IMR-90 (cell line): ENCODE results near the gene BAIAP2L1. TPM values are rescaled to one million over a fixed set of nuclear protein-coding genes. Genes with fewer than 3 reads are reported as not detected.

Source experiments
- ATAC-seq: fragments of 200-7000 bp; cut with Tn5 transposase; 2 replicates; pipeline ENCODE4 v1.9.1; 2020; ENCODE audit warnings: low read depth, mild to moderate bottlenecking, moderate library complexity
- BruUV-seq: library from RNA; stranded (reverse); fragments of 400-500 nt; replicated peaks from 2 replicates; lab custom pipeline; 2021; lab: Mats Ljungman, UMichigan
- CTCF ChIA-PET: fragments of 300-600 bp; formaldehyde crosslinking; extraction: SDS; loops from one replicate; lab custom pipeline; 2021; ENCODE audit warnings: antibody characterized with exemption; lab: Yijun Ruan, JAX
- POLR2A ChIA-PET: fragments of 300-600 bp; sonication (Branson Sonifier 250); formaldehyde crosslinking; loops from one replicate; lab custom pipeline; 2022; ENCODE audit warnings: antibody characterized with exemption; ENCODE audit not compliant: unreplicated experiment; lab: Charles Lee
- DNase-seq: peaks from one replicate; pipeline ENCODE4 v3.0.0; 2013
- H2AFZ ChIP-seq: replicated peaks from 2 replicates; pipeline ENCODE3; 2013; ENCODE audit warnings: low read length, mild to moderate bottlenecking; ENCODE audit not compliant: poor library complexity
- H2AK5ac ChIP-seq: 2 replicates; pipeline ENCODE4 v1.6.1; 2013; ENCODE audit warnings: low read depth, low read length, inconsistent platforms
- H2AK9ac ChIP-seq: replicated peaks from 2 replicates; pipeline ENCODE3; 2013; ENCODE audit warnings: mild to moderate bottlenecking, low read depth, low read length, moderate library complexity; ENCODE audit not compliant: poor library complexity
- H2BK120ac ChIP-seq: 2 replicates; pipeline ENCODE4 v1.6.1; 2013; ENCODE audit warnings: low read depth, low read length, inconsistent platforms
- H2BK15ac ChIP-seq: 3 replicates; pipeline ENCODE4 v1.6.1; 2013; ENCODE audit warnings: low read depth, low read length, inconsistent platforms
- H2BK20ac ChIP-seq: 2 replicates; pipeline ENCODE4 v1.6.1; 2013; ENCODE audit warnings: low read depth, mild to moderate bottlenecking, inconsistent platforms, low read length, moderate library complexity
- H2BK5ac ChIP-seq: 2 replicates; pipeline ENCODE4 v1.6.1; 2013; ENCODE audit warnings: mild to moderate bottlenecking, low read depth, low read length, inconsistent platforms; ENCODE audit not compliant: poor library complexity, severe bottlenecking
- H3K14ac ChIP-seq: replicated peaks from 2 replicates; pipeline ENCODE4 v1.6.1; 2013; ENCODE audit warnings: low read depth, low read length, inconsistent platforms
- H3K18ac ChIP-seq: 2 replicates; pipeline ENCODE4 v1.6.1; 2013; ENCODE audit warnings: low read depth, low read length, control low read depth
- H3K23ac ChIP-seq: 2 replicates; pipeline ENCODE4 v1.6.1; 2013; ENCODE audit warnings: low read depth, low read length, inconsistent platforms
- H3K27ac ChIP-seq: 2 replicates; pipeline ENCODE4 v1.5.1; 2013; ENCODE audit warnings: mild to moderate bottlenecking, control low read depth, low read length; ENCODE audit not compliant: insufficient read depth
- H3K27me3 ChIP-seq: 2 replicates; pipeline ENCODE4 v1.6.1; 2013; ENCODE audit warnings: low read length; ENCODE audit not compliant: control insufficient read depth, insufficient read depth
- H3K36me3 ChIP-seq: 2 replicates; pipeline ENCODE4 v1.6.1; 2013; ENCODE audit warnings: low read length, mixed read lengths; ENCODE audit not compliant: control insufficient read depth, insufficient read depth
- H3K4ac ChIP-seq: 2 replicates; pipeline ENCODE4 v1.6.1; 2013; ENCODE audit warnings: low read depth, low read length, inconsistent platforms
- H3K4me1 ChIP-seq: 2 replicates; pipeline ENCODE4 v1.6.1; 2013; ENCODE audit warnings: low read length, mixed read lengths; ENCODE audit not compliant: control insufficient read depth, insufficient read depth
- H3K4me2 ChIP-seq: 2 replicates; pipeline ENCODE4 v1.6.1; 2013; ENCODE audit warnings: low read depth, mild to moderate bottlenecking, control low read depth, low read length, moderate library complexity
- H3K4me3 ChIP-seq: 2 replicates; pipeline ENCODE4 v1.5.1; 2013; ENCODE audit warnings: low read depth, mild to moderate bottlenecking, control low read depth, low read length, moderate library complexity; ENCODE audit not compliant: insufficient read depth
- H3K56ac ChIP-seq: 2 replicates; pipeline ENCODE4 v1.6.1; 2013; ENCODE audit warnings: low read length, inconsistent platforms; ENCODE audit not compliant: insufficient read depth; ENCODE audit errors: extremely low read depth
- H3K79me1 ChIP-seq, 2 experiments: 2 replicates each; pipeline ENCODE4 v1.6.1; 2013; ENCODE audit warnings: low read length in 2 of 2, inconsistent platforms in 1 of 2, low read depth in 1 of 2
- H3K9ac ChIP-seq: 2 replicates; pipeline ENCODE4 v1.6.1; 2013; ENCODE audit warnings: low read depth, low read length, control low read depth
- H3K9me1 ChIP-seq: 2 replicates; pipeline ENCODE4 v1.6.1; 2013; ENCODE audit warnings: low read length, inconsistent platforms; ENCODE audit not compliant: insufficient read depth
- H3K9me3 ChIP-seq: 2 replicates; pipeline ENCODE4 v1.6.1; 2013; ENCODE audit warnings: low read length; ENCODE audit not compliant: control insufficient read depth, insufficient read depth
- H4K20me1 ChIP-seq: 2 replicates; pipeline ENCODE4 v1.6.1; 2013; ENCODE audit warnings: low read length, inconsistent platforms; ENCODE audit not compliant: insufficient read depth
- H4K5ac ChIP-seq: 2 replicates; pipeline ENCODE4 v1.6.1; 2013; ENCODE audit warnings: mild to moderate bottlenecking, low read depth, low read length, control low read depth
- H4K8ac ChIP-seq, 2 experiments: 2 replicates each; pipeline ENCODE4 v1.6.1; 2013; ENCODE audit warnings: low read depth in 2 of 2, low read length in 2 of 2, control low read depth in 1 of 2, inconsistent platforms in 1 of 2
- H4K91ac ChIP-seq: 2 replicates; pipeline ENCODE4 v1.6.1; 2013; ENCODE audit warnings: low read depth, low read length, inconsistent platforms; ENCODE audit not compliant: insufficient read depth
- BHLHE40 ChIP-seq: fragments of 150-350 bp; IDR thresholded peaks from 2 replicates; pipeline ENCODE4 v1.6.1; 2016; ENCODE audit warnings: mild to moderate bottlenecking, low read depth, low read length
- CEBPB ChIP-seq: IDR thresholded peaks from 2 replicates; pipeline ENCODE4 v1.6.1; 2012; ENCODE audit warnings: low read depth, low read length, improper control_type of control experiment
- FOS ChIP-seq: fragments of 150-350 bp; IDR thresholded peaks from 2 replicates; pipeline ENCODE4 v1.6.1; 2016; ENCODE audit warnings: low read depth, low read length
- WGBS, 2 experiments: methylation state at CpG; one replicate each; pipeline versions ENCODE4 v1.1.5 to v1.1.7; 2013; ENCODE audit warnings: missing lambda C conversion rate in 2 of 2; ENCODE audit not compliant: insufficient read length in 1 of 2; ENCODE audit errors: extremely low coverage in 2 of 2; 5-methylcytosine and 5-hydroxymethylcytosine counted together
- dilution Hi-C: fragments of 300-500 bp; cut with HindIII; formaldehyde crosslinking; loops from one replicate; pipeline ENCODE4 v1.14.3; 2018; ENCODE audit warnings: low sequenced_read_pairs; ENCODE audit not compliant: unreplicated experiment
- in situ Hi-C: fragments of 300-500 bp; cut with MboI; formaldehyde crosslinking; loops from 3 replicates; pipeline ENCODE4 v1.14.3; 2019; ENCODE audit warnings: low sequenced_read_pairs, inconsistent platforms, mixed read lengths
- intact Hi-C: fragments of 100-400 bp; cut with micrococcal nuclease; formaldehyde crosslinking; loops from 2 replicates; pipeline ENCODE4 v1.10.0; 2022
- polyA plus RNA-seq, 3 experiments: library from polyadenylated mRNA; depleted of rRNA; stranded (reverse); fragments of >200 nt; gene quantifications; 2 replicates each; pipeline ENCODE4 v1.2.3, GENCODE V29; 2012; ENCODE audit warnings: low replicate concordance in 1 of 3
- total RNA-seq: library from RNA; depleted of rRNA; stranded (reverse); fragments of >200 nt; gene quantifications from 2 replicates; pipeline ENCODE4 v1.2.3, GENCODE V29; 2012

Gene BAIAP2L1
- total and polyA plus RNA-seq, 2 of the 4 experiments (the other 2 are of a cell fraction) = 2.2 to 6.0 TPM

GRCh38 chr7:98352621-98353020 is 48.3 kb downstream of the BAIAP2L1 start:
- Histone ChIP-seq H2AFZ (no peak overlapping the region), H3K56ac (no peak overlapping the region), H3K23ac (no peak overlapping the region), H3K4me1 (peaks cover 14% of the 10 kb centered on the region), H3K36me3 (no peaks in the 10 kb centered on the region), H3K4ac (peak overlapping the region; percentile 59; the same call in 1 of the 2 replicates), H4K91ac (no peak overlapping the region), H2AK9ac (no peak overlapping the region), H3K79me1 (peaks cover 8 to 28% of the 10 kb centered on the region in 2 experiments; a peak in 3 of 4 replicates), H2BK20ac (no peak overlapping the region), H4K5ac (no peak overlapping the region), H3K4me2 (peak overlapping the region; percentile 14; the same call in 1 of the 2 replicates), H2BK15ac (no peak overlapping the region), H2BK5ac (peak overlapping the region; percentile 49), H2BK120ac (peak overlapping the region; percentile 44), H3K14ac (no peak overlapping the region), H3K18ac (no peak overlapping the region), H3K9me3 (no peaks in the 10 kb centered on the region), H3K27me3 (no peaks in the 10 kb centered on the region), H4K8ac (no peak overlapping the region), H3K9me1 (peaks cover 10% of the 10 kb centered on the region), H3K9ac (no peak overlapping the region), H3K27ac (peak overlapping the region; percentile 66; the same call in 1 of the 2 replicates), H4K20me1 (no peaks in the 10 kb centered on the region), H2AK5ac (no peak overlapping the region; the same call in 1 of the 2 replicates), H3K4me3 (no peak overlapping the region)
- ATAC-seq (peak; percentile 63), DNase-seq (peak; percentile 90)
- in situ Hi-C loops (no loop called here), intact Hi-C loops (no loop called here), dilution Hi-C loops (no loop called here)
- BruUV-seq = no TSS peak
- POLR2A ChIA-PET = no interaction called here
- 0% methylated on average over 1 of the region's 4 CpGs; no CpG with 5 or more reads in 1 of the 2 experiments for whole genome bisulfite sequencing, 2 experiments
- CTCF ChIA-PET = no interaction called here
- TF ChIP-seq CEBPB = peak; percentile 67
- TF ChIP-seq BHLHE40 = no peak; the same call in 1 of the 2 replicates
- peak; percentile 46; the same call in 1 of the 2 replicates for TF ChIP-seq FOS
